Measurements from ENCODE around the gene PWP2.
"Not testable (repeated sequence)": the region's sequence is repeated elsewhere in the genome, so short reads cannot be mapped to it uniquely, and the experiment has no call there.

GRCh38 chr21:44150255-44150654 is 43.1 kb downstream of the PWP2 start:
- TF ChIP-seq, protein P1, sequence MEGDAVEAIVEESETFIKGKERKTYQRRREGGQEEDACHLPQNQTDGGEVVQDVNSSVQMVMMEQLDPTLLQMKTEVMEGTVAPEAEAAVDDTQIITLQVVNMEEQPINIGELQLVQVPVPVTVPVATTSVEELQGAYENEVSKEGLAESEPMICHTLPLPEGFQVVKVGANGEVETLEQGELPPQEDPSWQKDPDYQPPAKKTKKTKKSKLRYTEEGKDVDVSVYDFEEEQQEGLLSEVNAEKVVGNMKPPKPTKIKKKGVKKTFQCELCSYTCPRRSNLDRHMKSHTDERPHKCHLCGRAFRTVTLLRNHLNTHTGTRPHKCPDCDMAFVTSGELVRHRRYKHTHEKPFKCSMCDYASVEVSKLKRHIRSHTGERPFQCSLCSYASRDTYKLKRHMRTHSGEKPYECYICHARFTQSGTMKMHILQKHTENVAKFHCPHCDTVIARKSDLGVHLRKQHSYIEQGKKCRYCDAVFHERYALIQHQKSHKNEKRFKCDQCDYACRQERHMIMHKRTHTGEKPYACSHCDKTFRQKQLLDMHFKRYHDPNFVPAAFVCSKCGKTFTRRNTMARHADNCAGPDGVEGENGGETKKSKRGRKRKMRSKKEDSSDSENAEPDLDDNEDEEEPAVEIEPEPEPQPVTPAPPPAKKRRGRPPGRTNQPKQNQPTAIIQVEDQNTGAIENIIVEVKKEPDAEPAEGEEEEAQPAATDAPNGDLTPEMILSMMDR (IDR thresholded peaks at IDR 0.05), result not testable (repeated sequence)
- TF ChIP-seq POLR2A (IDR thresholded peaks at IDR 0.05), result not testable (repeated sequence)
